ENCODE measurements around the gene GLRX3. TPM values are rescaled to one million over a fixed set of nuclear protein-coding genes. Genes with fewer than 3 reads are reported as not detected.
A peak's percentile ranks its signal among the peaks of the same experiment; 100 is the strongest.
"Not testable (repeated sequence)": the region's sequence is repeated elsewhere in the genome, so short reads cannot be mapped to it uniquely, and the experiment has no call there.

GLRX3 gene
- total RNA-seq (2014; rRNA removed; shearing (Covaris generic)): 163 and 181 TPM in 2 replicates

DNA sequence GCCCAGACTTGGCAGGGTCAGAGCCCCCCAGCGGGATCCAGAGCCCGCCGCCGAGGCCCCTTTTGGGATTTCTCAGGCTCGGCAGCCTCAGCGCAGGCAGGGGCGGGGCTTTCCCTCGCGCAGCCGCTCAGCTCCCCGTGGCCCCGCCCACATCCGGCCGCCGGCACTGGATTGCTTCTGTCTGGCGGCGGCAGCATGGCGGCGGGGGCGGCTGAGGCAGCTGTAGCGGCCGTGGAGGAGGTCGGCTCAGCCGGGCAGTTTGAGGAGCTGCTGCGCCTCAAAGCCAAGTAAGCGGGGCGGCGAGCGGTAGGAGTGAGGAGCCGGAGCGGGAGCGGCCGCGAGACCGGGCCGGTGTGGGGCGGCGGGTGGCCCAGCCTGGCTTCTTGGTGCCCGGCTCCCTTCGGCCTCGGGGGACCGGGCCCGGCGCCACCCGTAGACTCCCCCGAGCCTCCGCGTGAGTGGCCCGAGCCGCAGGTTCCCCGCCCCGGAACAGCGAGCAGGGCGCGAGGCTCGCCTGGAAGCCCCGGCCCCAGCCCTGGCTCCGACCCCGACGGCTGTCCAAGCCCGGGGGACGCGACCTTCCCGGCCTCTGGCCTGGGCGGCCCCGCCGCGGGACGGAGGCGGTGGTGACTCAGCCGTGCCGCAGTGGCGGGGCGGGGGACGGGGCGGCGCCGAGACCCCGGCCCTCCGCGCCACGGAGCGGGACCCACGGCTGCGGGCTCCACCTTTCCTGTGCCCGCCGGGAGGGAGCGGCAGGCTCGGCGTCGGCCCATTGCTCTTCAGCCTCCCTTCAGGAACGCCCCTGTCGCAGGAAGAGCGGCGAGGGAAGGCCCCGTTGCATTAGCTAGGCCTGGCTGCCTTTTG, at the start of gene GLRX3:
Gene GLRX3 (plus strand): TSS at position 166 of the 864 bp plus-strand sequence. CDS start 30 bp downstream, at position 196.
- DNase-seq (ENCODE audit: low spot score): peak; percentile 70

DNA sequence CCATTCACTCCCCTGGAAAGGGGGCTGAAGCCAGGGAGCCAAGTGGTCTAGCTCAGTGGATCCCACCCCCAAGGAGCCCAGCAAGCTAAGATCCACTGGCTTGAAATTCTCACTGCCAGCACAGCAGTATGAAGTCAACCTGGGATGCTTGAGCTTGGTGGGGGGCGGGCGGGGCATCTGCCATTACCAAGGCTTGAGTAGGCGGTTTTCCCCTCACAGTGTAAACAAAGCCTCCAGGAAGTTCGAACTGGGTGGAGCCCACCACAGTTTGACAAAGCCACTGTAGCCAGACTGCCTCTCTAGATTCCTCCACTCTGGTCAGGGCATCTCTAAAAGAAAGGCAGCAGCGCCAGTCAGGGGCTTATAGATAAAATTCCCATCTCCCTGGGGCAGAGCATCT, 45.6 kb upstream of the GLRX3 start:
- not testable (repeated sequence) for DNase-seq (ENCODE audit: low spot score)

DNA sequence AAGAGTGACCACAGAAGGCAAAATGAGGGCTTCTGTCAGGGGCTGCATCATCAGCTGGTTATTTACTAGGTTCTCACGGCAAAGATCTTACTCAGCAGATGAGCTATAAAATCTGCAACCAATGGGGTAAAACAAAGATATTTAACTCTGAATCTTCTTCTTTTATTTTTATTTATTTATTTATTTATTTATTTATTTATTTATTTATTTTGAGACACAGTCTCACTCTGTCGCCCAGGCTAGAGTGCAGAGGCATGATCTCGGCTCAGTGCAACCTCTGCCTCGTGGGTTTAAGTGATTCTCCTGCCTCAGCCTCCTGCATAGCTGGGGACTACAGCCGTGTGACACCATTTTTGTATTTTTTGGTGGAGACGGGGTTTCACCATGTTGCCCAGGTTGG, 36.8 kb upstream of the GLRX3 start:
- no peak for DNase-seq (ENCODE audit: low spot score)

DNA sequence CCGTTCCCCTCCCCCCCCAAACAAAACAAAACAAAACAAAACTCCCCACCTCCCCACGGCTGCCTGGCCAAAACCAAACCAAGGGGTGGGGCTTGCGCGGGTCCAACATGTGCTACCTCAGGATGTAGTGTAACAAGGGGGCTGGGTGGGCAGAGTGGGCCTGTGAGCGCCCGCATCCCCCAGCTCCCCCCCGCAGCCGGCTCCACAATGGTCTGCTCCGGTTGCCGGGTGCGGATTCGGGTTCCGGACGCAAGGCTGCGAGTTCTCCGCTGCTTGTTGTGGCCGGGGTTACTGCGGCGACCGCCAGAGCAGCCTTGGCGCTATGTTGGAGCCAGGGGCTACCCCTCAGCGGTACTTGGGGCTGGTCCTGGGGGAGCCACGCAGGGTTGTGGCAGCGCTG, 30.5 kb upstream of the GLRX3 start:
- no peak for DNase-seq (ENCODE audit: low spot score)

DNA sequence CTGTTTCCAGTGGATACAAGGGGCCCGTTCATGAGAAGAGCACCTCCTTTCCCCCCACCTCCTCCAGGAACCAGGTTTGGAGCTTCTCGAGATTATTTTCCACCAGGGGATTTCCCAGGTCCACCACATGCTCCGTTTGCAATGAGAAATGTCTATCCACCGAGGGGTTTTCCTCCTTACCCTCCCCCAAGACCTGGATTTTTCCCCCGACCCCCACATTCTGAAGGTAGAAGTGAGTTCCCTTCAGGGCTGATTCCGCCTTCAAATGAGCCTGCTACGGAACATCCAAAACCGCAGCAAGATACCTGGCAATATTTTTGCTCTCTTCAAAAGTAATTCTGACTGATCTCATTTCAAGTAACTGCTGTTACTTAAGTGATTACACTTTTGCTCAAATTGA, 28.0 kb upstream of the GLRX3 start:
- DNase-seq (ENCODE audit: low spot score): not testable (repeated sequence)

DNA sequence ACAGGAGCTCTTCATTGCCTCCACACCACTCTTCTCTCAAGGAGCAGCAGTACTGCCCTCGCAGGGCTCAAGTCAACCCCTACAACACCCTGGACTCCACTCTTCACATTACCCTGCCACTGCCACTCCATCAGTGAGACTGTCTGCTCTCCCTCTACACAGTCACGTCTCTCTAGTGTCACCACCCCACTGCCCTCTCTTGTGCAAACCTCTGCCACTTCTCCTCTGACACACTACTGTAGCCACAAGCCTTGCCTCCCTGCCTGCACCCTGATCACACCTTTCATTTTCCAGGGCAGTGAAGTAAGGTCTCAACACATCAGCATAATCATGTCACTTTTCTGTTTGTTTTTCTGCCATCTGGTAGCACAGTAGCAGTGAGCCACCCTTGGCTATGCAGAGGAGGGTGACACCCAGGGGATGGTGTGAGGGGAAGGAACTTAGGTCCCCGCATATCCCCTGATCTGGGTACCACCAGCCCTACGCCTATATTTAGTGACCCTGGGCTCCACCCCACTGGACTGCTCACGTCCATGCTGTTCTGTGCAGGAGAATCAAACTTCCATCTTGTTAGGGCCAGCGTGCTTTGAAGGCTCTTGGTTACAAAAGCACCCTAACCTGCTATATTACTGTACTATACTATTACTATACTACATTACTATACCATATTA, 27.1 kb upstream of the GLRX3 start:
- no peak for DNase-seq (ENCODE audit: low spot score)

DNA sequence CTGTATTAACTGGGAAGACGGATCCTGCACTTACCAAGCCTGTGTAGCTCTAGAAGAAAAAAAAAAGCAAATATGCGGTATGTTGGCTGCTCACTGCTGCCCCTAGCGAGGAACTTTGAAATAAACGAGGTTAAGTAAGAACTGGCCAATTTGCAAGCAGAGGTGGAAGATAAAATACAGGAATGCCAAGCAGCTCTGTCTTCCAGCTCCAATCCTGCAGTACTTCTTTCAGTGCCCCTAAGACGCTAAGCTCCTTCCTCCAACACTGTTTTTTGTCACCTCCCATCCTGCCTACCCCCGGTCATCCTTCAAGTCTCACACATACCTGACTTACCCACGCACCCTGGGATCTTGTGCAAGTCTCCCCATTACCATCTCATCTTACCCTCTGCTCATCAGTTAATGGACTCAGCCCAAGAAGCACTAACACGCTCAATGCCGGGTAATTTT, 26.4 kb upstream of the GLRX3 start:
- peak; percentile 76 for DNase-seq (ENCODE audit: low spot score)

DNA sequence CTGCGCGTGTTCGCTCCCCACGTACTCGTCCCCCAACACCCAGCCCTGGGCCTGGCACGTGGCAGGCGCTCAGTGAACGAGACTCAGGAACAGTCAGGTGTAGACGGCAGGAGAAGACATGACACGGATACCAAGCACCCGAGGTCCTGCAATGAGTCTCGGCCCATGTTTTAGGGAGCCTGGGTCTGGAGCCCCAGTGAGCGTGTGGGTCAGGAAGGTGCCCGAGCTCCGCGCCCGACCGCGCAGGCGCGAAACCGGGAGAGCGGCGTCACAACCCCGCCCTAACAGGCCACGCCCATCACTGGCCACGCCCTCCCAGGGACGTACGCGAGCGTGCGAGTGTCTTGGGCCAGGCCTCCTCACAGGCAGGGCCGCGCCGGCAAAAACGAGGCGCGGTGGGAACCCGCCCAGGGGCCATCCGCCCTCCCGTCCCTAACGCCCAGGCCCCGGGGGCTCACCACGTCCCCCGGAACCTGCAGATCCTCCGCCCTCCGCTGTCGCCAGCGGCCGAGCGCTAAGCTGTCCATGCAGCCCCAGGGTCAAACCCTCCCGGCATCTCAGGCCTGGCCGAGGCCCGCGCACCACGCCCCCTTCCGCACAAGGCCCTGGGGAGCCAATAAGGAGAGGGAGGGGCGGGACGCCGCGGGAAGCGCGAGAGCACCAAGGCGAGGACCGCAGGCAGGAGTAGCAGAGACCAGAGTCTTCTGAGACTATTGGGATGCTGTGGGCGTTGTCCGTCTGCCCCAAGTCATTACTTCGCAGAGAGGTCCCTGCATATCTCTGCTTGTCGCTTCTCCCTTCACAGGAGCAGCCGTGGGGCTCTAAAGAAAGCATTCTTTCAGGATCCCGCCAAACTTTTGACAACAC, 25.7 kb upstream of the GLRX3 start, which contains the start of gene C10orf143:
Gene C10orf143 (minus strand): TSS at position 585 of the 867 bp plus-strand sequence. CDS start 58 bp downstream, at position 527.
- DNase-seq (ENCODE audit: low spot score): peak; percentile 96

DNA sequence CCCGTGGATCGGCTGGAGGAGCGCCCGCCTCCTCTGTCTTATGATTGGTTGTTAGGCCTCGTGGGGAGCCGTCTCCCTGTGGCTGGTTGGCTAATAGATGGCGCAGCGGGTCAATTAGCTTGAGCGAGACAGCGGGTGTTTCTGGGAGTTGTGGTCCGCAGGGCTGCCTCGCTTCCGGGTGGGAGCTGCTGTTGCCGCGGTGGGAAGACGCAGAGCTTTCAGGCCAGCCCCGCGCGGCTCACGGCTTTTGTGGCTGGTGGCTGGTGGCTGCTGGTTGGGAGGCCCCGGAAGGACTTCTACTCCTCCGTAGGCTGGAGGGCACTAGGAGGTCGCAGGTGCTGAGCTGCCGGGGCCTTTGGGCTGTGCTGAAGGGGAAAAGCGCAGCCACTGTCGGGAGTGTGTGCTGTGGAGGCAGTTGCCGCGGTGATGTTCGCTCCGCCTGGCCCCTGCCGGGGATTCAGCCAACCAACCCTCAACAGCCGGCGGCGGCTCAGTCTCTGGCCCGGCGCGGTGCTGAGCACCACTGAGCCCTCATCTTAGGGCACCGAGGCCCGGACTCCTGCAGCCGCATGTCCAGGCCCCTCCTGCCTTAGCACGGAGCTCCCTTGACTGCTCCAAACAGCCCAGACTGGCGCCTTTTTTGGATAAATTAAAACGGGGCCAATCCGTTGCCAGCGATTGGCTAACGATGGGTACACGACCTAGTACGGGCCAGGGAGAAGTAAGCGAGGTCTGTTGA, 24.9 kb upstream of the GLRX3 start:
- DNase-seq (ENCODE audit: low spot score): peak; percentile 97

DNA sequence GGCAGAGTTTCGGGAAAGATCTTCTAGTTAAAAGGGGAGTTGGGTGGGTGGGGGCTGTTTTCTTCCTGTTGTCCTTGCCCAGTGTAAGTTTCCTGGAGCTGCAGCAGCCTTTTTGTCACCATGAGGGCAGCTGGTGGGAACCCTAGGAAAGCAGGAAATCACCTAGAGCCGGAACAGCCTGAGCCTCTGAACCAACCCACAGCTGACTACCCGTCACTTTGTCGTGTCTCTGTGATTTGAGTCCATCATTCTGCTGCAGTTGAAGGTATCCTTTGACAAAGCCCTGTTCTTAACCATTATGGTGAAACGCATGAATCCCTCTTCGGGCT, 24.4 kb upstream of the GLRX3 start:
- no peak for DNase-seq (ENCODE audit: low spot score)

DNA sequence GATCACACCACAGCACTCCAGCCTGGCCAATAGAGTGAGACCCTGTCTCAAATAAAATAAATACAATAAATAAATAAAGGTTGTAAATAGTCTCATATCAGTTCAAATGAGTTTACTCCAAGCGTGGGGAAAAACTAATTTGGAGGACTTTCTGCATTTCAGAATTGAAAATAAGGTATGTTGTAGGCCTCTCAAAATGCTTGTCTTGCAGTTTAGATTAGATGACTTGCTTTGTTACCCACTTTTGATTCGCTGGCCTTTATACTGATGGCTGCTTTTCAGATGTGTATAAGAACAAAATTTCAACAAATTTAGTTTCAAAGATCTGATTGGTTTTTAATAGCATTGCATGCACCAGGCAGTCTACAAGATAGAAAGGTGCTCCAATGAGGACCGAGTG, 23.4 kb upstream of the GLRX3 start:
- no peak for DNase-seq (ENCODE audit: low spot score)

DNA sequence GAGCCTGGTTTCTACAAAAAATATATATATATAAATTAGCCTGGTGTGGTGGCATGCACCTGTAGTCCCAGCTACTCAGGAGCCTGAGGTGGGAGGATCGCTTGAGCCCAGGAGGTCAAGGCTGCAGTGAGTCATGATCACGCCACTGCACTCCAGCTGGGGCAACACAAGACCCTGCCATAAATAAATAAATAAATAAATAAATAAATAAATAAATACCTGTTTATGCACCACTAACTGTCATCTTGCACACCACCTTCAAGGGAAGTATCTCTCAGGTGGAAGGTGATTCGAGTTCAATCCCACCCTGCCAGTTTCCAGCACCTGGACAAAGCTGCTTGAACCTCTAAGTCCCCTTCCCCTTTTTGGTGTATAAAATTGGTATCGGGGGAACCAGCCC, 19.2 kb upstream of the GLRX3 start:
- not testable (repeated sequence) for DNase-seq (ENCODE audit: low spot score)

DNA sequence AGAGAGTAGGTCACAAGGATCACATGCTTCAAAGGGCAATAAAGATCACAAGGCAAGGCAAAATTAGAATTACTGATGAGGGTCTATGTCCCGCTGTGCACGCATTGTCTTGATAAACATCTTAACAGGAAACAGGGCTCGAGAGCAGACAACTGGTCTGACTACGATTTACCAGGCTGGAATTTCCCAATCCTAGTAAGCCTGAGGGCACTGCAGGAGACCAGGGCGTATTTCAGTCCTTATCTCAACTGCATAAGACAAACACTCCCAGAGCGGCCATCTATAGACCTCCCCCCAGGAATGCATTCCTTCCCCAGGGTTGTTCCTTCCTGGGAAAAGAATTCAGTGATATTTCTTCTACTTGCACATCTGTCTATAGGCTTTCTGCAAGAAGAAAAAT, 18.7 kb upstream of the GLRX3 start:
- DNase-seq (ENCODE audit: low spot score): not testable (repeated sequence)

DNA sequence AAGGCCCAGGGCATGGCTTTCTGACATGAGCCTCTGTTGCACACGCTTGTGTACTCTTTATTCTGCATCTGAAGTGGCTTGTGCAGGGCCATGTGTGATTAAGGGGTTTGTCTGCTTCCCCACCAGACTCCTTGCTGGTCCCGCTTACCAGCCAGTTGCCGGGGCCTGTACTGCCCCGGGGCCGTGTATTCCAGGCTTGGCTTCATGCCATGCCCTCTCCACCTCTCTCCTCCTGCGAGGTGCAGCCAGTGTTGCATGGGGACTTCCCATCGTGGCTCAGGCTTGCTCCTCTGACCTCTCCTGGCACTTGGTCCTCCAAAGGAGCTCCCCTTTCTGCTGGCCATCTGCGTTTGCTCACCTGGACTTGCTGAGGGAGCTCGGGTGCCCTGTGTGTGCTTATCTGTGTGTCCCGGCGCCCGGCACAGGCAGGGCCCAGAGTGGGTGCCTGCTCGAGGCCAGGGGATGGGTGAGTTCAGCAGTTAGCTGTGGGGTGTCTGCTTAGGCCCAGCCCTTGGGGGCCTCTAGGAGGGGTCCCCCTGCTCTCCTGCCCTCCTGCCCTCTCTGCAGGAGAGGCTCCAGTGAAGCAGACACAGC, 14.6 kb upstream of the GLRX3 start:
- DNase-seq (ENCODE audit: low spot score): no peak

DNA sequence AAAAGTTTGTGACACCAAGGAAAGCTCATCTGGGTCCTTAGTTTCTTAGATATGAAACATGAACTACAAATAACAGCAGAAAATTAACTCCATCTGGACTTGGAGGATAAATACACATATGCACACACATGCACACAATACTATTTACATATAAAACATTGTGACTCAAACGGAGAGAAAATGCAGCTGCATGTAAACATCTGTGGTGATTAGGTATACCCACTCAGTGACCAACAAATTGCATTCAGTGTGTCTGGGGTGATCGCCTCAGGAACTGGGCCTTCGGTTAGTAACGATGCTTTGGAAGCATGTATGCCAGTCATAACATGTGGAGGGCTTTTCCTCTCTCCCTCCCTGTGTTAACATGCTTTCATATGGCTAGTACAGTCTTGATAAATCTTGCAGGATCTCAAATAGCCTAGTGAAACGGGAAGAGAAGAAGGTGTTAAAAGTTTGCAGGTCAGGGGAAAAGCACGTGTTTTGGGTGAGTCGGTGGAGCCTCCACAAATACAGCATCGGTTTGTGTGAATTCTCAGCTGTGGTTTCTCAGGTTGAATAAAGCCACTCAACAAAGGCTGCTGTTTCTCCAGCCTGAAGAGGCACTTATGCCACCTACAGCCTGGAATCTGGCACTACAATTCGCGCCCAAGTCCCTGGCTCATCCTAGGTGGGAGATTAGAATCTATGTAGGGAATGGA, 8.7 kb upstream of the GLRX3 start:
- DNase-seq (ENCODE audit: low spot score): peak; percentile 67

DNA sequence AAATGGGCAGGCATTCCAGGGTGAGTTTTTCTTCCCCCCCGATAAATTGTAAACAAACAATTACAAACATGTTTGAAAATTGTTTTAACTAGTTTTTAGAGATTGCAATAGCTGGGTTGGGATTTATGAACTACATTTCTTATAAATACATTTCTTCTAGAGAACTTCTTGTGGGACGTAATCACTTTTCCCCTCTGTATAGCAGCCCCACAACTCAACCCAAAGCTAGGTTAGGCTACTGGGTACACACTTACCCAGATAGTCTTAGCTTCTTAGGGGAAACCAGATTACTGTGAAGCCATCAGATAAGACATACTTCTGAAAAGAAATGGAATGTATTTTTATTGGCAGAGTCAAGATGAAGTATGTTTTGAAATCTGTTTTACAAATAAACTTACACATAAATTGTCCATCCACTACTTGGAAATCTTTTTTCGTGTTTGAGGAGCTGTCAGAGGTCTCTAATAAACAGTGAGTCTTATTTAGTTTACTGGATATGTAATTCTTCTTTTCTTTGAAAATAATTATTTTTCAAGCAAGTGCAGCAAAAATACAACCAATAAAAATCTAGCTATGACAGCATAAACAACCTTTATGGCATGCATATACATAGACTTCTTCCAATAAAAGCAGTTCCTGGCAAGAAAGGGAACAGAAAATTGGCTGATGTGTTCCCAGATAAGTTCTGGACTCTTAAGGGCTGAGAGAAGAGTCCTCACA, 8.0 kb upstream of the GLRX3 start:
- no peak for DNase-seq (ENCODE audit: low spot score)

DNA sequence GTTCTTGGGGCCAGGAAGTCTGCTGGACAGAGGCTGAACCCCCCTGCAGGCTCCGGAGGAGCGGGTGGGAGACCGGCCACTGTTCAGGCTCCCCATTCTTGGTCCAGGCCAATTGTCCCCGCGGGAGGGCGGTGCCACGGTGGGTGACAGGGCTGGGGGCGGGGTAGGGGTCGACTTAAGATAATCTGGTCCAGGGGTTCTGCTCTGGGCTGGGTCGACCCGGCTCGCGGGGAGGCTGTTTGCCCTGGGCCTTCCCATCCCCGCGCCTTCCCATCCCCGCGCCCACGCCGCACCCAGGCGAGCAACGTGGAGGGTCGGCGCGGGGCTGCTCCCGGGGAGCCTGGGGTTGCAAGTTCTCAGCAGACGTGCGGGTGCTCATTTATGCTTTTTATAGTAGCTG, 7.3 kb upstream of the GLRX3 start:
- no peak for DNase-seq (ENCODE audit: low spot score)

DNA sequence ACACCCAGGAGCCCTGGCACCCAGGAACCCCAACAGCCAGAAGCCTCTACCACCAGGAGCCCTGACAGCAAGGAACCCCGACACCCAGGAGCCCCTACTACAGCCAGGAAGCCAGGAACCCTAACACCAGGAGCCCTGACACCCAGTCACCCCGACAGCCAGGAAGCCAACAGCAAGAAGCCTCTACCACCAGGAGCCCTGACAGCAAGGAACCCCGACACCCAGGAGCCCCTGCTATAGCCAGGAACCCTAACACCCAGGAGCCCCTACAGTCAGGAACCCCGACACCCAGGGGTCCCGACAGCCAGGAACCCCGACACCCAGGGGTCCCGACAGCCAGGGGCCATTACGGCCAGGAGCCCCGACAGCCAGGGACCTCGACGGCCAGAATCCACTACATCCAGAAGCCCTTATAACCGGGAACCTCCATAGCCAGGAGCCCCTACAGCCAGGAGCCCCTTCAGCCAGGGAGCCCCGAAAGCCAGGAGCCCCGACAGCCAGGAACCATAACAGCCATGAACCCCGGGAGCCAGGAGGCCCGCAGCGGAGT, 440 bp upstream of the GLRX3 start:
- no peak for DNase-seq (ENCODE audit: low spot score)

DNA sequence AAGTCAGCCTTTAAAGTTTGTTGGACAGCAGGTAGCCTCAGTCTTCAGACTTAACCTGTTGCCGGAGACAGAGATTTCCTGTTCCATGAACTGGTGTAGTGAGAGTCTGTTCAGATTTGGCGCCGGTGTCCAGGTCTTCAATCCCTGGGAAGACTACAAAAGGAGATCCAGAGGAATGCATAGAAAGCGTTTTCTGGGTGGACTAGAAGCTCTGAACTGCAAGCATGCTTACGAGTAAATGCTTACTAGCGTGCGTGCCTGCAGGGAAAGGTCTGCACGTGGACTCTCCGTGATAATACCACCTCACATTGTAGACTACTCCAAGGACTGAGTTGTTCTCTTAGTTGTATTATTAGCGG, 878 bp downstream of the GLRX3 start:
- DNase-seq (ENCODE audit: low spot score): no peak
